SU-DHL-6 (cell line): ENCODE results near the gene U2AF2.

Source experiments
- CTCF ChIP-seq: fragments of 200-600 bp; sonication (generic); IDR thresholded peaks from one replicate; pipeline ENCODE4 v1.5.1; 2017; ENCODE audit warnings: antibody characterized with exemption, mild to moderate bottlenecking, low read length, moderate library complexity; ENCODE audit not compliant: insufficient read depth, poor library complexity, severe bottlenecking
- EZH2phosphoT487 ChIP-seq: fragments of 200-600 bp; sonication (generic), shearing (Covaris generic); conservative IDR thresholded peaks from 2 replicates; pipeline ENCODE4 v1.6.1; 2018; ENCODE audit warnings: mild to moderate bottlenecking, antibody characterized with exemption, low read length, moderate library complexity, mixed read lengths

DNA sequence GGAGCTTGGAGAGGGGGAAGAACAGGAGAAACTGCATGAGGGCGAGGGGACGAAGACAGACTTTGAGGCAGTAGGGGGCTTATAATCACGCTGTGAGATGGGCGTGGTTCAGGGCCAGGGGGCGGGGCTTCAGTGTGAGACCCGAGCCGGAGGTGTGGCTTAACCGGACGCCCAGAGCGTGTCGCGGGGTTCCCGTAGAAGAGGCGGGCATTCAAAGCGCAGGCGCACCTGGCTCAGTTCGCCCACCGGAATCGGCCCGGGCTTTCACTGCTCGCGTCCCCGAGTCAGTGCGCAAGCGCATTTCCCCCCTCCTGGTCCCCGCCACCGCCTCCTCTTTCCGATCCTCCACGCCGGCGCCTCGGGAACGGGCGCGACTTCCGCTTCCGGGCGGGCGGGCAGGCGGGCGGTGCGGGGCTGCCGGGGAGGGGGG lies 49.6 kb upstream of the U2AF2 start:
- no peak for TF ChIP-seq CTCF
- TF ChIP-seq EZH2phosphoT487: no peak
